Superior temporal gyrus (tissue), 1 donor: Measurements from ENCODE around the gene CPPED1.

Source experiments
- DNase-seq: peaks from one replicate; pipeline ENCODE4 v3.0.0-alpha.2; 2016; ENCODE audit errors: extremely low spot score

The CPPED1 gene

GRCh38 chr16:12609937-12610699 lies 193.6 kb downstream of the CPPED1 start:
- DNase-seq, result no peak
